CD8-positive, alpha-beta memory T cell (primary cell): Measurements from ENCODE around the gene PDRG1. TPM values are rescaled to one million over a fixed set of nuclear protein-coding genes. Genes with fewer than 3 reads are reported as not detected.

ENCODE experiments used
- CTCF ChIA-PET: fragments of 350-600 bp; sonication (Branson Sonifier 250); formaldehyde crosslinking; loops from one replicate; lab custom pipeline; 2021; ENCODE audit warnings: antibody characterized with exemption; lab: Charles Lee
- POLR2A ChIA-PET: fragments of 350-600 bp; sonication (Branson Sonifier 250); formaldehyde crosslinking; loops from one replicate; lab custom pipeline; 2021; ENCODE audit warnings: antibody characterized with exemption; lab: Charles Lee
- DNase-seq, 5 donors: peaks; one replicate each; pipeline versions ENCODE4 v3.0.0 to v3.0.0-alpha.2; 2020 to 2022; ENCODE audit warnings: mixed read lengths in 1 of 5
- H3K27ac ChIP-seq: one replicate; pipeline ENCODE4 v1.7.0; 2013; ENCODE audit warnings: low read depth, mild to moderate bottlenecking, low read length, moderate library complexity
- H3K27me3 ChIP-seq: 2 replicates; pipeline ENCODE4 v1.7.0; 2013; ENCODE audit warnings: low read length, mild to moderate bottlenecking; ENCODE audit not compliant: insufficient read depth, poor library complexity, severe bottlenecking
- H3K36me3 ChIP-seq: 2 replicates; pipeline ENCODE4 v1.7.0; 2013; ENCODE audit warnings: mild to moderate bottlenecking, low read length, moderate library complexity; ENCODE audit not compliant: insufficient read depth
- H3K4me1 ChIP-seq: 2 replicates; pipeline ENCODE4 v1.7.0; 2013; ENCODE audit warnings: mild to moderate bottlenecking, low read length, moderate library complexity; ENCODE audit not compliant: insufficient read depth
- H3K4me3 ChIP-seq: 2 replicates; pipeline ENCODE4 v1.7.0; 2013; ENCODE audit warnings: mild to moderate bottlenecking, low read length
- H3K9me3 ChIP-seq: 2 replicates; pipeline ENCODE4 v1.7.0; 2013; ENCODE audit warnings: mild to moderate bottlenecking, low read length
- H3K27ac Mint-ChIP-seq, 8 donors: one replicate each; pipeline ENCODE4 v1.8.0; 2020 to 2021; ENCODE audit warnings: mixed read lengths in 8 of 8, mild to moderate bottlenecking in 6 of 8, inconsistent platforms in 3 of 8, moderate library complexity in 3 of 8
- H3K27me3 Mint-ChIP-seq, 2 donors: one replicate each; pipeline ENCODE4 v1.8.0; 2020 to 2021; ENCODE audit warnings: mixed read lengths in 2 of 2, mild to moderate bottlenecking in 1 of 2, moderate library complexity in 1 of 2
- H3K36me3 Mint-ChIP-seq, 3 donors: one replicate each; pipeline ENCODE4 v1.8.0; 2020 to 2021; ENCODE audit warnings: mixed read lengths in 3 of 3, inconsistent platforms in 1 of 3, mild to moderate bottlenecking in 1 of 3
- H3K4me1 Mint-ChIP-seq, 3 donors: one replicate each; pipeline ENCODE4 v1.8.0; 2020 to 2021; ENCODE audit warnings: mixed read lengths in 3 of 3, inconsistent platforms in 1 of 3, mild to moderate bottlenecking in 1 of 3
- H3K4me3 Mint-ChIP-seq, 7 donors: one replicate each; pipeline ENCODE4 v1.8.0; 2020 to 2021; ENCODE audit warnings: mixed read lengths in 7 of 7, mild to moderate bottlenecking in 6 of 7, moderate library complexity in 4 of 7, inconsistent platforms in 2 of 7
- H3K9me3 Mint-ChIP-seq, 5 donors: one replicate each; pipeline ENCODE4 v1.8.0; 2020 to 2022; ENCODE audit warnings: mixed read lengths in 5 of 5, mild to moderate bottlenecking in 3 of 5, moderate library complexity in 2 of 5, inconsistent platforms in 1 of 5
- polyA plus RNA-seq: library from polyadenylated mRNA; unstranded; fragments of 300-500 nt; fragmentation: Illumina TruSeq; gene quantifications from one replicate; pipeline ENCODE4 v1.2.3, GENCODE V29; 2021
- total RNA-seq, 2 experiments: library from RNA; stranded (reverse); gene quantifications; one replicate each; pipeline ENCODE4 v1.2.3, GENCODE V29; 2021

Gene PDRG1
- total and polyA plus RNA-seq, 3 experiments from 2014 or later: 22.4 to 23.9 (median 23.9) TPM

- Histone ChIP-seq H3K4me1 (no peaks in the 10 kb centered on the region), H3K27me3 (no peaks in the 10 kb centered on the region), H3K4me3 (no peak overlapping the region), H3K27ac (no peak overlapping the region), H3K9me3 (no peaks in the 10 kb centered on the region), H3K36me3 (no peaks in the 10 kb centered on the region)
- Mint-ChIP-seq H3K9me3 (no peaks in the 10 kb centered on the region), H3K27ac (no peak overlapping the region), H3K4me1 (no peaks in the 10 kb centered on the region), H3K36me3 (no peaks in the 10 kb centered on the region), H3K4me3 (no peak overlapping the region), H3K27me3 (peaks cover 2 to 22% of the 10 kb centered on the region in 2 donors)
- no peak for DNase-seq
- ChIA-PET CTCF (no interaction called here), POLR2A (no interaction called here)
Measured at GRCh38 chr20:31907046-31907445, 44.8 kb downstream of the PDRG1 start.

GRCh38 chr20:31906001-31906400 lies 45.8 kb downstream of the PDRG1 start:
- POLR2A ChIA-PET: no interaction called here
- H3K27ac Mint-ChIP-seq: no peak overlapping the region
- Histone ChIP-seq H3K36me3 (no peaks in the 10 kb centered on the region), H3K27ac (no peak overlapping the region), H3K9me3 (no peaks in the 10 kb centered on the region), H3K27me3 (no peaks in the 10 kb centered on the region), H3K4me1 (no peaks in the 10 kb centered on the region), H3K4me3 (no peak overlapping the region)
- H3K4me3 Mint-ChIP-seq: no peak overlapping the region
- H3K36me3 Mint-ChIP-seq: no peaks in the 10 kb centered on the region
- CTCF ChIA-PET: no interaction called here
- H3K27me3 Mint-ChIP-seq: peaks cover 2 to 22% of the 10 kb centered on the region in 2 donors
- H3K4me1 Mint-ChIP-seq: no peaks in the 10 kb centered on the region
- no peak for DNase-seq
- H3K9me3 Mint-ChIP-seq: no peaks in the 10 kb centered on the region

GRCh38 chr20:31903627-31904386 lies 48.0 kb downstream of the PDRG1 start:
- Histone ChIP-seq H3K36me3 (no peaks in the 10 kb centered on the region), H3K27ac (no peak overlapping the region), H3K4me1 (no peaks in the 10 kb centered on the region), H3K4me3 (no peak overlapping the region), H3K27me3 (no peaks in the 10 kb centered on the region), H3K9me3 (no peaks in the 10 kb centered on the region)
- Mint-ChIP-seq H3K4me3 (no peak overlapping the region), H3K4me1 (no peaks in the 10 kb centered on the region), H3K27ac (no peak overlapping the region), H3K27me3 (peaks cover 5 to 34% of the 10 kb centered on the region in 2 donors), H3K36me3 (no peaks in the 10 kb centered on the region), H3K9me3 (no peaks in the 10 kb centered on the region)
- POLR2A ChIA-PET: no interaction called here
- no peak for DNase-seq
- CTCF ChIA-PET: no interaction called here

GRCh38 chr20:31901615-31902014 lies 50.2 kb downstream of the PDRG1 start:
- H3K4me3 Mint-ChIP-seq: no peak overlapping the region
- Histone ChIP-seq H3K9me3 (no peaks in the 10 kb centered on the region), H3K27me3 (no peaks in the 10 kb centered on the region), H3K27ac (no peak overlapping the region), H3K4me1 (no peaks in the 10 kb centered on the region), H3K4me3 (no peak overlapping the region), H3K36me3 (no peaks in the 10 kb centered on the region)
- ChIA-PET CTCF (no interaction called here), POLR2A (no interaction called here)
- no peaks in the 10 kb centered on the region for H3K4me1 Mint-ChIP-seq
- no peak for DNase-seq
- H3K27me3 Mint-ChIP-seq: peaks cover 11 to 28% of the 10 kb centered on the region in 2 donors
- H3K27ac Mint-ChIP-seq: no peak overlapping the region
- H3K36me3 Mint-ChIP-seq: no peaks in the 10 kb centered on the region
- H3K9me3 Mint-ChIP-seq: no peaks in the 10 kb centered on the region

- ChIA-PET POLR2A (no interaction called here), CTCF (no interaction called here)
- Mint-ChIP-seq H3K9me3 (no peaks in the 10 kb centered on the region), H3K27ac (no peak overlapping the region), H3K27me3 (peaks cover 12 to 22% of the 10 kb centered on the region in 2 donors), H3K36me3 (peaks cover 0 to 4% (median 0%) of the 10 kb centered on the region in 3 donors), H3K4me3 (no peak overlapping the region), H3K4me1 (peaks cover 0 to 4% (median 0%) of the 10 kb centered on the region in 3 donors)
- Histone ChIP-seq H3K27ac (no peak overlapping the region), H3K9me3 (no peaks in the 10 kb centered on the region), H3K27me3 (no peaks in the 10 kb centered on the region), H3K4me1 (no peaks in the 10 kb centered on the region), H3K36me3 (no peaks in the 10 kb centered on the region), H3K4me3 (no peak overlapping the region)
- no peak for DNase-seq
Measured at GRCh38 chr20:31897541-31897940, 54.3 kb downstream of the PDRG1 start.

GRCh38 chr20:31896049-31896448 lies 55.8 kb downstream of the PDRG1 start:
- CTCF ChIA-PET: no interaction called here
- peaks cover 0 to 4% (median 0%) of the 10 kb centered on the region in 3 donors for H3K4me1 Mint-ChIP-seq

GRCh38 chr20:31894980-31895675 lies 56.7 kb downstream of the PDRG1 start:
- H3K27ac ChIP-seq: no peak overlapping the region
- H3K4me3 ChIP-seq: no peak overlapping the region
- ChIA-PET POLR2A (no interaction called here), CTCF (no interaction called here)
- no peaks in the 10 kb centered on the region for H3K9me3 Mint-ChIP-seq
- H3K9me3 ChIP-seq: no peaks in the 10 kb centered on the region
- H3K27me3 Mint-ChIP-seq: peaks cover 17 to 19% of the 10 kb centered on the region in 2 donors
- no peaks in the 10 kb centered on the region for H3K4me1 ChIP-seq
- H3K36me3 ChIP-seq: no peaks in the 10 kb centered on the region
- peaks cover 0 to 4% (median 0%) of the 10 kb centered on the region in 3 donors for H3K4me1 Mint-ChIP-seq
- no peak for DNase-seq
- H3K4me3 Mint-ChIP-seq: no peak overlapping the region
- H3K36me3 Mint-ChIP-seq: peaks cover 0 to 4% (median 0%) of the 10 kb centered on the region in 3 donors
- no peaks in the 10 kb centered on the region for H3K27me3 ChIP-seq
- H3K27ac Mint-ChIP-seq: no peak overlapping the region

More at GRCh38 chr20:31896049-31896448, 55.8 kb downstream of the PDRG1 start:
- Histone ChIP-seq H3K4me3 (no peak overlapping the region), H3K27ac (no peak overlapping the region), H3K36me3 (no peaks in the 10 kb centered on the region), H3K4me1 (no peaks in the 10 kb centered on the region), H3K9me3 (no peaks in the 10 kb centered on the region), H3K27me3 (no peaks in the 10 kb centered on the region)
- POLR2A ChIA-PET: no interaction called here
- Mint-ChIP-seq H3K4me3 (no peak overlapping the region), H3K9me3 (no peaks in the 10 kb centered on the region), H3K27ac (no peak overlapping the region), H3K27me3 (peaks cover 19 to 22% of the 10 kb centered on the region in 2 donors), H3K36me3 (peaks cover 0 to 4% (median 0%) of the 10 kb centered on the region in 3 donors)
- DNase-seq: no peak
